ENCODE data around the gene PIEZO2. TPM values are rescaled to one million over a fixed set of nuclear protein-coding genes. Genes with fewer than 3 reads are reported as not detected.

Gene PIEZO2
- total RNA-seq, 1 donor from 2014 or later: 0.30 TPM

- DNase-seq (ENCODE audit: low read depth): no peak
Measured at GRCh38 chr18:11113046-11113548, 36.3 kb downstream of the PIEZO2 start.

- no peak for DNase-seq (ENCODE audit: low read depth)
Measured at GRCh38 chr18:11112286-11112685, 37.1 kb downstream of the PIEZO2 start.

- DNase-seq (ENCODE audit: low read depth): no peak
Measured at GRCh38 chr18:11110509-11110908, 38.9 kb downstream of the PIEZO2 start.

GRCh38 chr18:11108947-11109346 is 40.4 kb downstream of the PIEZO2 start:
- no peak for DNase-seq (ENCODE audit: low read depth)

GRCh38 chr18:11106894-11107293 is 42.5 kb downstream of the PIEZO2 start:
- DNase-seq (ENCODE audit: low read depth): no peak

GRCh38 chr18:11105463-11105862 is 43.9 kb downstream of the PIEZO2 start:
- no peak for DNase-seq (ENCODE audit: low read depth)

- no peak for DNase-seq (ENCODE audit: low read depth)
Measured at GRCh38 chr18:11104307-11104706, 45.1 kb downstream of the PIEZO2 start.

- no peak for DNase-seq (ENCODE audit: low read depth)
Measured at GRCh38 chr18:11096839-11097750, 52.3 kb downstream of the PIEZO2 start.

GRCh38 chr18:11096411-11096810 is 53.0 kb downstream of the PIEZO2 start:
- no peak for DNase-seq (ENCODE audit: low read depth)

GRCh38 chr18:11095674-11096293 is 53.6 kb downstream of the PIEZO2 start:
- DNase-seq (ENCODE audit: low read depth): no peak

- no peak for DNase-seq (ENCODE audit: low read depth)
Measured at GRCh38 chr18:11095211-11095610, 54.2 kb downstream of the PIEZO2 start.

- no peak for DNase-seq (ENCODE audit: low read depth)
Measured at GRCh38 chr18:11091746-11092145, 57.6 kb downstream of the PIEZO2 start.

GRCh38 chr18:11089931-11090715 is 59.2 kb downstream of the PIEZO2 start:
- DNase-seq (ENCODE audit: low read depth): no peak

GRCh38 chr18:11081009-11081532 is 68.3 kb downstream of the PIEZO2 start:
- DNase-seq (ENCODE audit: low read depth): no peak

- no peak for DNase-seq (ENCODE audit: low read depth)
Measured at GRCh38 chr18:11078491-11078890, 70.9 kb downstream of the PIEZO2 start.

GRCh38 chr18:11077548-11078187 is 71.7 kb downstream of the PIEZO2 start:
- no peak for DNase-seq (ENCODE audit: low read depth)

- DNase-seq (ENCODE audit: low read depth): no peak
Measured at GRCh38 chr18:11074889-11075288, 74.5 kb downstream of the PIEZO2 start.

- DNase-seq (ENCODE audit: low read depth): no peak
Measured at GRCh38 chr18:11073971-11074370, 75.4 kb downstream of the PIEZO2 start.

GRCh38 chr18:11072632-11073031 is 76.7 kb downstream of the PIEZO2 start:
- DNase-seq (ENCODE audit: low read depth): no peak

GRCh38 chr18:11071300-11071699 is 78.1 kb downstream of the PIEZO2 start:
- no peak for DNase-seq (ENCODE audit: low read depth)

GRCh38 chr18:11070593-11070992 is 78.8 kb downstream of the PIEZO2 start:
- no peak for DNase-seq (ENCODE audit: low read depth)

All from renal cortical epithelial cell (primary cell).